Placental pericyte (primary cell): ENCODE results near the gene CCR2. TPM values are rescaled to one million over a fixed set of nuclear protein-coding genes. Genes with fewer than 3 reads are reported as not detected.

ENCODE experiments used
- total RNA-seq: library from RNA; depleted of rRNA; stranded (reverse); fragments of >200 nt; gene quantifications from 2 replicates; pipeline ENCODE4 v1.2.3, GENCODE V29; 2012

The CCR2 gene
- not detected in 2 replicates for total RNA-seq

DNA sequence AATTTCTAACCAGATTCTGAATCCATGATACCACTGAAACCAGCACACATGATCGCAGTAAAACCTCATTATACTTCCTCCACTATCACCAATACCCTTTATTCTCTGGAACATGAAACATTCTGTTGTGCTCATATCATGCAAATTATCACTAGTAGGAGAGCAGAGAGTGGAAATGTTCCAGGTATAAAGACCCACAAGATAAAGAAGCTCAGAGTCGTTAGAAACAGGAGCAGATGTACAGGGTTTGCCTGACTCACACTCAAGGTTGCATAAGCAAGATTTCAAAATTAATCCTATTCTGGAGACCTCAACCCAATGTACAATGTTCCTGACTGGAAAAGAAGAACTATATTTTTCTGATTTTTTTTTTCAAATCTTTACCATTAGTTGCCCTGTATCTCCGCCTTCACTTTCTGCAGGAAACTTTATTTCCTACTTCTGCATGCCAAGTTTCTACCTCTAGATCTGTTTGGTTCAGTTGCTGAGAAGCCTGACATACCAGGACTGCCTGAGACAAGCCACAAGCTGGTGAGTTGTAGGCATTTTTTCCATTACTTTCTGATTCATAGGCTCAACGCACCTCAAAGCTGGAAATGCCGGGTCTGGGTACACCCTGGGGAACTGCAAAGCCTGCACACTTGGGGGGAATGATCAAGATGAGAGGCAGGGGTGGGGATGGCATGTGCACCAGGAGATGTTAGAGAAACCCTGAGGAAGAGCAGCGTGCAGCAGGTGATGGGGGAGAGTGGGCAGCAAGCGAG is at the start of gene CCR2:
CCR2 (plus strand) TSS at position 465 of the 764 bp plus-strand sequence. CDS start 3,417 bp downstream, outside the sequence.

DNA sequence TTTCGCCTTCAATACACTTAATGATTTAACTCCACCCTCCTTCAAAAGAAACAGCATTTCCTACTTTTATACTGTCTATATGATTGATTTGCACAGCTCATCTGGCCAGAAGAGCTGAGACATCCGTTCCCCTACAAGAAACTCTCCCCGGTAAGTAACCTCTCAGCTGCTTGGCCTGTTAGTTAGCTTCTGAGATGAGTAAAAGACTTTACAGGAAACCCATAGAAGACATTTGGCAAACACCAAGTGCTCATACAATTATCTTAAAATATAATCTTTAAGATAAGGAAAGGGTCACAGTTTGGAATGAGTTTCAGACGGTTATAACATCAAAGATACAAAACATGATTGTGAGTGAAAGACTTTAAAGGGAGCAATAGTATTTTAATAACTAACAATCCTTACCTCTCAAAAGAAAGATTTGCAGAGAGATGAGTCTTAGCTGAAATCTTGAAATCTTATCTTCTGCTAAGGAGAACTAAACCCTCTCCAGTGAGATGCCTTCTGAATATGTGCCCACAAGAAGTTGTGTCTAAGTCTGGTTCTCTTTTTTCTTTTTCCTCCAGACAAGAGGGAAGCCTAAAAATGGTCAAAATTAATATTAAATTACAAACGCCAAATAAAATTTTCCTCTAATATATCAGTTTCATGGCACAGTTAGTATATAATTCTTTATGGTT is 17.1 kb downstream of the CCR2 start, which contains the start of gene CCR5:
CCR5 (plus strand) TSS at position 108 of the 680 bp plus-strand sequence. CDS start 1,957 bp downstream, outside the sequence.

DNA sequence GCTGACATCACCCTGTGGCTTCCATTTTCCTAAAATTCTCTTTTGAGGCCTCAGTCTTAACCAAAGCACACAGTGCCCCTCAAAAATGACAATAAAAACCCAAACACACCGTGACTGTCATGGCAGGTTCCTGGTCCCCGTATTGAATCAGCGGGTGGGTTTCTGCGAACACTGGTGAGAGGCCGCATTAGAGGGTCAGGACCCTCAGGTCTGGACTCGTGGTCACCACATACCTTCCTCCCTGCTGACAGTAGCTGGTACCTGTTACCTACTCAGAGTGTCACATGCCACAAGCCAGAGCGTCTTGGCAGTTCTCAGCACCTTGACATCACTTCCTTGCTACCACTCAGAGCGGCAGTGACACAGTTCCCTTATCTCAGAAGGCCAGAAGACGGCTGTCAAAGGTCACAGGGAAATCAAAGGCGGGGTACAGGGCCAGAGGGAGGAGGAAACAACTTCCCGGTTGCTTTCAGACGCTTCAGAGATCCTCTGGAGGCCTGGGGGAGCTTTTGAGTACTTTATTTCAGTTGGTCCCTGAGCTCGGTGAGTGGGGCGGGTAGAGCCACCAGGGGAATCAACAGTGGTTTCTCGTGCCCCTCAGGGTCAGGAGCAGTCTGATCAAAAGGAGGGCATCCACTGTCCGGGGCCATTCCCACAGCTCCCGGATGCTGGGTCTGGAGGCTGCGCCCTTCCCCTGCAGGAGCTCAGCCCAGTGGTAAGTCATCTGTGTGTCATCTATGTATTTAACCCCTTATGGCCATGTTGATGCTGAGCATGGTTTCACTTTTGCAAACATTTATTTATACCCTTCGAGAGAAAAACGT is 53.1 kb downstream of the CCR2 start, which contains the start of the genes CCR5AS and CCRL2:
CCR5AS (minus strand) TSS at position 279 of the 824 bp plus-strand sequence.
CCRL2 (plus strand) TSS at position 472 of the 824 bp plus-strand sequence. CDS start 821 bp downstream, outside the sequence.

Other genes with a start within 250 kb of the CCR2 start
- gene CCR1, start 145.8 kb upstream of the CCR2 start, total RNA-seq: 0.86 TPM in 1 of 2 replicates, not detected in the other
- gene CCR3, start 111.7 kb upstream of the CCR2 start, total RNA-seq: not detected in 2 replicates
- gene CCR5, start 16.8 kb downstream of the CCR2 start, total RNA-seq: not detected in 2 replicates
- gene CCRL2, start 53.1 kb downstream of the CCR2 start, total RNA-seq: 0.57 TPM in 1 of 2 replicates, not detected in the other
- gene LTF, start 110.8 kb downstream of the CCR2 start, total RNA-seq: 0.14 TPM in 1 of 2 replicates, not detected in the other
- gene RTP3, start 143.9 kb downstream of the CCR2 start, total RNA-seq: not detected in 2 replicates
- gene LRRC2, start 212.2 kb downstream of the CCR2 start, total RNA-seq: 1.4 and 6.6 TPM in 2 replicates